HG03025 (cell line): ENCODE measurements around the gene PCDHGB5.
"Not testable (repeated sequence)": the region's sequence is repeated elsewhere in the genome, so short reads cannot be mapped to it uniquely, and the experiment has no call there.

Experiments used
- ATAC-seq: cut with Tn5 transposase; IDR thresholded peaks from one replicate; pipeline ENCODE4 v1.9.1; 2021; ENCODE audit warnings: mild to moderate bottlenecking, moderate library complexity; ENCODE audit not compliant: unreplicated experiment, low FRiP score

Gene PCDHGB5

GRCh38 chr5:141409598-141410306 is 12.0 kb downstream of the PCDHGB5 start:
- no peak for ATAC-seq

- no peak for ATAC-seq
Observed at GRCh38 chr5:141411575-141411974, 13.8 kb downstream of the PCDHGB5 start.

GRCh38 chr5:141412854-141413539 is 15.2 kb downstream of the PCDHGB5 start, which contains the start of gene PCDHGA10:
PCDHGA10 (plus strand) TSS chr5:141412987; CDS start chr5:141413176, 189 bp downstream.
- peak; percentile 50 for ATAC-seq

GRCh38 chr5:141413540-141414069 is 15.9 kb downstream of the PCDHGB5 start:
- ATAC-seq = no peak

GRCh38 chr5:141414548-141415274 is 17.0 kb downstream of the PCDHGB5 start:
- ATAC-seq = not testable (repeated sequence)

- not testable (repeated sequence) for ATAC-seq
Observed at GRCh38 chr5:141415275-141415618, 17.5 kb downstream of the PCDHGB5 start.

GRCh38 chr5:141417494-141418172 is 19.9 kb downstream of the PCDHGB5 start, which contains the start of gene PCDHGB7:
PCDHGB7 (plus strand) TSS chr5:141417677; CDS start chr5:141417860, 183 bp downstream.
- peak; percentile 78 for ATAC-seq

GRCh38 chr5:141419074-141419880 is 21.5 kb downstream of the PCDHGB5 start:
- no peak for ATAC-seq

GRCh38 chr5:141420855-141421488 is 23.2 kb downstream of the PCDHGB5 start, which contains the start of gene PCDHGA11:
PCDHGA11 (plus strand) TSS chr5:141421051; CDS start chr5:141421228, 177 bp downstream.
- no peak for ATAC-seq

GRCh38 chr5:141421489-141421855 is 23.7 kb downstream of the PCDHGB5 start:
- ATAC-seq = no peak

GRCh38 chr5:141422742-141423291 is 25.1 kb downstream of the PCDHGB5 start:
- no peak for ATAC-seq

- no peak for ATAC-seq
Observed at GRCh38 chr5:141427783-141428426, 30.2 kb downstream of the PCDHGB5 start.

GRCh38 chr5:141430332-141431113 is 32.8 kb downstream of the PCDHGB5 start, which contains the start of gene PCDHGA12:
PCDHGA12 (plus strand) TSS chr5:141430507; CDS start chr5:141430760, 253 bp downstream.
- peak; percentile 91 for ATAC-seq

- no peak for ATAC-seq
Observed at GRCh38 chr5:141431286-141431685, 33.5 kb downstream of the PCDHGB5 start.

- ATAC-seq = not testable (repeated sequence)
Observed at GRCh38 chr5:141432308-141432707, 34.6 kb downstream of the PCDHGB5 start.

GRCh38 chr5:141432726-141433125 is 35.0 kb downstream of the PCDHGB5 start:
- not testable (repeated sequence) for ATAC-seq

GRCh38 chr5:141434006-141434405 is 36.3 kb downstream of the PCDHGB5 start:
- no peak for ATAC-seq
